ENCODE data around the gene WDR27.

Gene WDR27

DNA sequence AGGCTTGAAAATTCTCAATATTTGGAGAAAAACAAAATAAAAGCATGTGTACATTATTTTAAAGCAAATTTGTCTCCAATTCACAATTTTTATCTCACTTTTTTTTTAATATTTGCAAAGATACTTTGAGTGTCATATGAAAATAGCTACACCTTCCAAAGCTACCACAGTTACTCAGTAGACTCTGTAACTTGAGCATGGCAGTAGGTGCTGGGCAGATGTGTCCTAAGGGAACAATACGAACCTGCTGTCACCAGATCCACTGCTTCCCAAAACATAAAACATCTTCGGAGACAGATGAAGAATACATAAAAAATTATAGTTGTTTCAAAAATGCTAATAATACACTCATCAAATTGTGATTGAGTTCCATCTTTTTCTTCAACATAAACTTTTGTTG lies 10.6 kb downstream of the WDR27 start:
- DNase-seq (ENCODE audit: low read depth) = no peak
- H3K4me3 ChIP-seq (ENCODE audit: low read depth, low read length) = no peak overlapping the region
- TF ChIP-seq MYC (IDR thresholded peaks at IDR 0.05; ENCODE audit: low read depth, low read length) (no peak), POLR2A (IDR thresholded peaks at IDR 0.05; ENCODE audit: extremely low read depth, insufficient read length) (no peak)
- TF ChIP-seq, protein P1, sequence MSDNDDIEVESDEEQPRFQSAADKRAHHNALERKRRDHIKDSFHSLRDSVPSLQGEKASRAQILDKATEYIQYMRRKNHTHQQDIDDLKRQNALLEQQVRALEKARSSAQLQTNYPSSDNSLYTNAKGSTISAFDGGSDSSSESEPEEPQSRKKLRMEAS (IDR thresholded peaks at IDR 0.05; ENCODE audit: low read depth, low read length) = no peak

DNA sequence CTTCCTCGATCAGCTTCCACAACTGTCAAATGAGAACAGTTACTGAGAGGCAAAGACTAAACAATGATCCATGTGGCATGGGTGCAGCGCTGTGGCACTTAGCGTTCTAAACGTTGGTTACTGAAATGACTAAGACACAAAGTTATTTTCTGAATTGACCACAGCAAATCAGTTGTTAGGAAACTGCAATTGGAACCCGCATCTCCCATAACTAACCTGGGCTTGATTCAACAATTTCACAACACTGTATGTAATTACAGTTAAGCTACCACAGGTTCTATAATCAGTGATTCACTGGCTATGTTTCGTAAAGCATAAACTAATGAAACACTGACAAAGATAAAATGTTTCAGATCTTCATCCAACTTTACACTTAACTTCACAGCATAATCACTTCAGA lies 12.5 kb downstream of the WDR27 start:
- H3K4me3 ChIP-seq (ENCODE audit: low read depth, low read length) = no peak overlapping the region
- no peak for DNase-seq (ENCODE audit: low read depth)
- TF ChIP-seq MYC (IDR thresholded peaks at IDR 0.05; ENCODE audit: low read depth, low read length) = no peak

DNA sequence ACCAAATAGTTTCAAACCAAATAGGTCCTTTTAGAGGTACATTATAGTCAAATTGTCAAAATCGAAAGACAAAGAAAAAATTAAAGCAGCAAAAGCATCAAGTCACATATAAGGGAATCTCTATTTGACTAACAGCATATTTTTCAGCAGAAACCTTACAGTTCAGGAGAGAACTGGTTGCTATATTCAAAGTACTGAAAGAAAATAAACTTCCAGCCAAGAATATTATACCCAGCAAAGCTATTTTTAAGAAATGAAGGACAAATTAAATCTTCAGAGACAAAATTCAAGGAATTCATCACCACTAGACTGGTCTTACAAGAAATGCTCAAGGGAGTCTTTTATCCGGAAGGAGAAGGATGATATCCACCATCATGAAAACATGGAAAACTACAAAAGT lies 16.0 kb downstream of the WDR27 start:
- no peak for TF ChIP-seq POLR2A (IDR thresholded peaks at IDR 0.05; ENCODE audit: extremely low read depth, insufficient read length)
- no peak for TF ChIP-seq MYC (IDR thresholded peaks at IDR 0.05; ENCODE audit: low read depth, low read length)
- TF ChIP-seq, protein P1 (IDR thresholded peaks at IDR 0.05; ENCODE audit: low read depth, low read length) = no peak
- TF ChIP-seq, protein P2, sequence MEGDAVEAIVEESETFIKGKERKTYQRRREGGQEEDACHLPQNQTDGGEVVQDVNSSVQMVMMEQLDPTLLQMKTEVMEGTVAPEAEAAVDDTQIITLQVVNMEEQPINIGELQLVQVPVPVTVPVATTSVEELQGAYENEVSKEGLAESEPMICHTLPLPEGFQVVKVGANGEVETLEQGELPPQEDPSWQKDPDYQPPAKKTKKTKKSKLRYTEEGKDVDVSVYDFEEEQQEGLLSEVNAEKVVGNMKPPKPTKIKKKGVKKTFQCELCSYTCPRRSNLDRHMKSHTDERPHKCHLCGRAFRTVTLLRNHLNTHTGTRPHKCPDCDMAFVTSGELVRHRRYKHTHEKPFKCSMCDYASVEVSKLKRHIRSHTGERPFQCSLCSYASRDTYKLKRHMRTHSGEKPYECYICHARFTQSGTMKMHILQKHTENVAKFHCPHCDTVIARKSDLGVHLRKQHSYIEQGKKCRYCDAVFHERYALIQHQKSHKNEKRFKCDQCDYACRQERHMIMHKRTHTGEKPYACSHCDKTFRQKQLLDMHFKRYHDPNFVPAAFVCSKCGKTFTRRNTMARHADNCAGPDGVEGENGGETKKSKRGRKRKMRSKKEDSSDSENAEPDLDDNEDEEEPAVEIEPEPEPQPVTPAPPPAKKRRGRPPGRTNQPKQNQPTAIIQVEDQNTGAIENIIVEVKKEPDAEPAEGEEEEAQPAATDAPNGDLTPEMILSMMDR (IDR thresholded peaks at IDR 0.05; ENCODE audit: low read depth, low read length) = no peak
- H3K4me3 ChIP-seq (ENCODE audit: low read depth, low read length) = no peak overlapping the region
- DNase-seq (ENCODE audit: low read depth) = no peak

DNA sequence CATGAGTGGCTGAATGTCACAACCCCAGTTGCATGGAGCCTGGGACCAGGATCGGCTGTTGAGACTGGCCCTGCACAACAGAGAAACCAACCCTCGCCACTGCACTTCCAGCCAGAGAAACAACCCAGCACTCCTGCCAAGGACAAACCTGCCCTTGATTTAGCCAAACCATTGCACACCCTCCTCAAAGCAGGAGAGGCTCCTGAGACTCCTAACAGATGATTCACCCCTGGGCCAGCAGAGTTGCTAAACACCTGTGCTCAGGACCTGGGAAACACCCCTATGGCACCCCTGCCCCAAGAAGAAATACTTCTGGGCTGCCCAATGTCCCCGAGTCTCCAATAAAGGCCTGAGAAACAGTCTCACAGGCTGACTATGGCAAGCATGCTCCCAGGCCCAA lies 17.8 kb downstream of the WDR27 start:
- no peak for TF ChIP-seq MYC (IDR thresholded peaks at IDR 0.05; ENCODE audit: low read depth, low read length)
- no peak for TF ChIP-seq POLR2A (IDR thresholded peaks at IDR 0.05; ENCODE audit: extremely low read depth, insufficient read length)
- TF ChIP-seq, protein P2 (IDR thresholded peaks at IDR 0.05; ENCODE audit: low read depth, low read length) = no peak
- TF ChIP-seq, protein P1 (IDR thresholded peaks at IDR 0.05; ENCODE audit: low read depth, low read length) = no peak
- DNase-seq (ENCODE audit: low read depth) = no peak
- H3K4me3 ChIP-seq (ENCODE audit: low read depth, low read length) = no peak overlapping the region

DNA sequence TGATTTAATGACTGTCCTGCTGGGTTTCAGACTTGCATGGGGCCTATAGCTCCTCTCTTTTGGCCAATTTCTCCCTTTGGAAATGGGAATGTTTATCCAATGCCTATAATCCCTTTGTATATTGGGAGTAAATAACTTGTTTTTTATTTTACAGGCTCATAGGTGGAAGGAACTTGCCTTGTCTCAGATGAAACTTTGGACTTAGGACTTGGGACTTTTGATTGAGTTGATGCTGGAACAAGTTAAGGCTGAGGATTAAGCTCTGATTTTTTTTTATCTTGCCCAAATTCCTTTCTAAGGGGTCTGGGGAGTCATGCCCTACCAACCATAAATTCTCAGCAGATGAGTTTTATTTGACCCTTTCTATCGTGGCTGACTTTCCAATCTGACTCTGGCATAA lies 23.5 kb downstream of the WDR27 start:
- TF ChIP-seq, protein P2 (IDR thresholded peaks at IDR 0.05; ENCODE audit: low read depth, low read length) = no peak
- TF ChIP-seq, protein P1 (IDR thresholded peaks at IDR 0.05; ENCODE audit: low read depth, low read length) = no peak
- TF ChIP-seq MYC (IDR thresholded peaks at IDR 0.05; ENCODE audit: low read depth, low read length) = no peak
- no peak for TF ChIP-seq POLR2A (IDR thresholded peaks at IDR 0.05; ENCODE audit: extremely low read depth, insufficient read length)
- H3K4me3 ChIP-seq (ENCODE audit: low read depth, low read length) = no peak overlapping the region

DNA sequence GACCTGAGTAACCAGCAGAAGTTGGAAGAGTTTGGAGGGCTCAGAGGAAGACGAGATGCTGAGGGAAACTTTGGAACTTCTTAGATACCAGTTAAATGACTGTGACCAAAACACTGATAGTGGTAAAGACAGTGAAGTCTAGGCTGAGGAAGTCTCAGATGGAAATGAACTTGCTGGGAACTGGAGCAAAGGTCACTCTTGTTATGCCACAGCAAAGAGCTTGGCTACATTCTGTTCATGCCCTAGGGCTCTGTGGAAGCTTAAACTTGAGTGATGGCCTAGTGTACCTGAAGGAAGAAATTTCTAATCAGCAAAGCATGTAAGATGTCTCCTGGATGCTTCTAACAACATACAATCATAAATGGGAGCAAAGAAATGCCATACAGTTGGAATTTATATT lies 24.7 kb downstream of the WDR27 start:
- TF ChIP-seq, protein P2 (IDR thresholded peaks at IDR 0.05; ENCODE audit: low read depth, low read length) = no peak
- TF ChIP-seq, protein P1 (IDR thresholded peaks at IDR 0.05; ENCODE audit: low read depth, low read length) = no peak
- TF ChIP-seq POLR2A (IDR thresholded peaks at IDR 0.05; ENCODE audit: extremely low read depth, insufficient read length) (no peak), MYC (IDR thresholded peaks at IDR 0.05; ENCODE audit: low read depth, low read length) (no peak)
- H3K4me3 ChIP-seq (ENCODE audit: low read depth, low read length) = no peak overlapping the region
- no peak for DNase-seq (ENCODE audit: low read depth)

More for the DNA sequence above, 23.5 kb downstream of the WDR27 start:
- no peak for DNase-seq (ENCODE audit: low read depth)

DNA sequence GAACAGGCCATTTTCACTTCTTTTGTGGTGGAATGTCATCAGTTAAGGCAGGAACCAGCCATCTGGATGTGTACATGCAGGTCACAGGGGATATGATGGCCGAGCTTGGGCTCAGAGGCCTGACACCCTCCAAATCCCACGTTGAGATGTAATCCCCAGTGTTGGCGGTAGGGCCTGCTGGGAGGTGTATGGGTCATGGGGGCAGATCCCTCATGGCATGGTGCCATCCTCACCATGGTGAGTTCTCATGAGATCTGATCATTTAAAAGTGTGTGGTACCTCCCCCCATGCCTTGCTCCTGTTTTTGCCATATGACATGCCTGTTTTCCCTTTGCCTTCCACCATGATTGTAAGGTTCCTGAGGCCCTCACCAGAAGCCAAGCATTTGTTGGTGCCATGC lies 26.8 kb downstream of the WDR27 start:
- DNase-seq (ENCODE audit: low read depth) = no peak
- TF ChIP-seq MYC (IDR thresholded peaks at IDR 0.05; ENCODE audit: low read depth, low read length) (no peak), POLR2A (IDR thresholded peaks at IDR 0.05; ENCODE audit: extremely low read depth, insufficient read length) (no peak)
- TF ChIP-seq, protein P1 (IDR thresholded peaks at IDR 0.05; ENCODE audit: low read depth, low read length) = no peak
- TF ChIP-seq, protein P2 (IDR thresholded peaks at IDR 0.05; ENCODE audit: low read depth, low read length) = no peak
- no peak overlapping the region for H3K4me3 ChIP-seq (ENCODE audit: low read depth, low read length)
